Heart right ventricle (tissue), 16 donors: ENCODE results near the gene PDGFRA. TPM values are rescaled to one million over a fixed set of nuclear protein-coding genes. Genes with fewer than 3 reads are reported as not detected.
"Not testable (repeated sequence)": the region's sequence is repeated elsewhere in the genome, so short reads cannot be mapped to it uniquely, and the experiment has no call there.

Source experiments
- ATAC-seq, 8 donors: fragments of 200-7000 bp; cut with Tn5 transposase; one replicate each; pipeline ENCODE4 v1.9.1; 2020; ENCODE audit warnings: mild to moderate bottlenecking in 8 of 8, moderate library complexity in 8 of 8, moderate number of reproducible peaks in 1 of 8
- DNase-seq, 2 donors: peaks; one replicate each; pipeline ENCODE4 v3.0.0-alpha.2; 2020
- H3K27ac ChIP-seq, 10 donors: fragments of 200-600 bp; sonication (generic) in 2 of 10; one replicate each; pipeline versions ENCODE4 v1.5.0 to v1.8.0; 2020 to 2022; ENCODE audit warnings: mild to moderate bottlenecking in 3 of 10
- H3K27me3 ChIP-seq, 7 donors: fragments of 200-600 bp; one replicate each; pipeline ENCODE4 v1.8.0; 2021 to 2022; ENCODE audit warnings: mild to moderate bottlenecking in 2 of 7
- H3K36me3 ChIP-seq, 9 donors: fragments of 200-600 bp; sonication (generic) in 1 of 9; one replicate each; pipeline versions ENCODE4 v1.5.0 to v1.8.0; 2020 to 2022; ENCODE audit warnings: mild to moderate bottlenecking in 2 of 9
- H3K4me1 ChIP-seq, 9 donors: fragments of 200-600 bp; sonication (generic) in 1 of 9; one replicate each; pipeline versions ENCODE4 v1.5.0 to v1.8.0; 2020 to 2022; ENCODE audit warnings: mild to moderate bottlenecking in 4 of 9
- H3K4me3 ChIP-seq, 10 donors: fragments of 200-600 bp; sonication (generic) in 2 of 10; one replicate each; pipeline versions ENCODE4 v1.5.0 to v1.8.0; 2020 to 2022; ENCODE audit warnings: mild to moderate bottlenecking in 7 of 10, moderate library complexity in 2 of 10
- H3K9me3 ChIP-seq, 11 donors: fragments of 200-600 bp in 10 of 11; sonication (generic) in 2 of 11; one replicate each; pipeline versions ENCODE4 v1.5.0 to v1.8.0; 2013 to 2022; ENCODE audit warnings: mild to moderate bottlenecking in 2 of 11, control low read depth in 1 of 11, moderate library complexity in 1 of 11
- WGBS, 2 donors: extraction: QIAGEN DNeasy Blood & Tissue Kit; methylation state at CpG; one replicate each; pipeline ENCODE4 v1.1.7; 2013; ENCODE audit warnings: inconsistent platforms in 1 of 2; 5-methylcytosine and 5-hydroxymethylcytosine counted together
- intact Hi-C, 10 donors: fragments of 100-400 bp; cut with DNase I; formaldehyde crosslinking; loops; one replicate each; pipeline versions ENCODE4 v1.11.1 to v1.14.2; 2022
- polyA plus RNA-seq, 2 donors: library from polyadenylated mRNA; stranded (reverse); fragments of 200-250 nt; gene quantifications; one replicate each; pipeline ENCODE4 v1.2.3, GENCODE V29; 2013
- total RNA-seq, 10 donors: library from RNA; stranded (reverse); fragmentation: NEBNext Ultra II Directional in 3 of 10; extraction: Animal tissue kit (Norgen Biotek cat#: 25700) in 3 of 10; gene quantifications; one replicate each; pipeline versions ENCODE4 v1.2.1 to v1.2.4, GENCODE V29; 2021 to 2023
- TF ChIP-seq, protein P1 (sequence below), 9 donors: fragments of 200-600 bp; sonication (generic) in 2 of 9; IDR thresholded peaks; one replicate each; pipeline versions ENCODE4 v1.5.0 to v1.8.0; 2021 to 2022; ENCODE audit warnings: antibody characterized with exemption in 9 of 9, mild to moderate bottlenecking in 5 of 9, moderate library complexity in 1 of 9
- donor health status: Arrhythmogenic right ventricular cardiomyopathy.
- donor health status: ischemic (EF 13 %, LVEDD 7.1; RV severe dilation, severe dysfunction).
- donor health status: healthy with polysubstance abuse.
- donor health status: DM: no; HTN: yes; CAD: no.
- donor health status: DM: no; HTN: no; CAD: no.
- donor health status: ischemic (EF 25% LVEDD 6.9; RV normal size, moderate dysfunction).
- donor health status: ischemic (EF 25% LVEDD 5.7; RV mildly dilated, moderate dysfunction).
- donor health status: healthy.
- donor health status: DM: yes; HTN: yes; CAD: no.
- donor health status: Ischemic cardiomyopathy.
- donor health status: ischemic (EF 35%, LVEDD 5.7; RV mildly dilated, moderate dysfunction).
- donor health status: nonischemic (EF 11% LVEDD 7.7; RV severe dilation, severe dysfunction).
- donor health status: DM: yes; HTN: yes; CAD: no.
- donor health status: PGD.
- donor health status: ischemic (EF 29% LVEDD 5.4; RV normal size, mild dysfunction).
- donor health status: nonischemic (EF 23%, LVEDD 6.1; RV moderate dilation, normal function).

PDGFRA gene
- total and polyA plus RNA-seq, 12 donors: 6.5 to 57.5 (median 11.6) TPM

DNA sequence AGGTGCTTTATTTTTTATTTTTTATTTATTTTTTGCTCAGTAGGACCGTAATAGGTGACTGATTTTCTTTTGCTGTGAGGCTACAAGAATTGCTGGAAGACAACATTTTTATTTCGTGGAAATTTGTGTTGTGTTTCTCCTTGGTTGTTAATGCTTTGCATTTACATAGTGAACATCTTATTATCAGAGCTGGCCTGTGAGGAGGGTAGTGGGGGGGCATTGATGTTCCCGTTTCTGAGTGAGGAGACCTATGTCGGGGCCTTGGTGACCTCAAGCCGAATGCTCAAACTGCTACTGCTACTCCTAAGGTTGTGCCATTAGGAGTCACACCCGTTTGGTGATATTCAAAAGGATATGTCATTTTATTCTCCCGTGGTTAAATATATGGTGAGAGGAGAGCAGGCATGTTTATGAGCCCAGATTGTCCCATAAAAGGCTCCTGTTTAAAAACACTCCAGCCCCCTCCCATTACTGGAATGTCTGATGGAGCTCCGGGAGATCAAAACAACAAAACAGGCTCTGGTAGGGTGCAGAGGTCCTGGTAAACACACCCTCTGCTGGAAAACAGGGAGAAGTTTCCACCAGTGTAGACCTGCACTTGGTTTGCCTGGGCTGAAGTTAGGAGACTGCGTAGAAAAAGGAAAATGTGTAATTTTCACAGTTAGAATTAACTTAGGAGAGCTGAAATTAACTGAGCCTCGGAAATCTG is 5.6 kb downstream of the PDGFRA start:
- no peak for ATAC-seq
- Histone ChIP-seq H3K27ac (peak overlapping the region in 1 of 10 donors; percentile 65), H3K27me3 (peaks cover 20 to 42% (median 32%) of the 10 kb centered on the region in 7 donors), H3K36me3 (peaks cover 0 to 4% (median 0%) of the 10 kb centered on the region in 9 donors), H3K9me3 (no peaks in the 10 kb centered on the region), H3K4me1 (peaks cover 4 to 60% (median 44%) of the 10 kb centered on the region in 9 donors), H3K4me3 (peak overlapping the region in 8 of 10 donors; percentile 47 to 65 (median 62))
- DNase-seq: no peak
- intact Hi-C loops: loop anchor here (2.0 to 10.0 kb wide), 16 partner anchors 302 to 2002 kb away; partner anchors contain the start of gene FIP1L1 (in 2 of the 10)
- WGBS, 2 donors: 22 to 23% methylated on average over 10 of the region's 10 CpGs
- TF ChIP-seq, protein P1, sequence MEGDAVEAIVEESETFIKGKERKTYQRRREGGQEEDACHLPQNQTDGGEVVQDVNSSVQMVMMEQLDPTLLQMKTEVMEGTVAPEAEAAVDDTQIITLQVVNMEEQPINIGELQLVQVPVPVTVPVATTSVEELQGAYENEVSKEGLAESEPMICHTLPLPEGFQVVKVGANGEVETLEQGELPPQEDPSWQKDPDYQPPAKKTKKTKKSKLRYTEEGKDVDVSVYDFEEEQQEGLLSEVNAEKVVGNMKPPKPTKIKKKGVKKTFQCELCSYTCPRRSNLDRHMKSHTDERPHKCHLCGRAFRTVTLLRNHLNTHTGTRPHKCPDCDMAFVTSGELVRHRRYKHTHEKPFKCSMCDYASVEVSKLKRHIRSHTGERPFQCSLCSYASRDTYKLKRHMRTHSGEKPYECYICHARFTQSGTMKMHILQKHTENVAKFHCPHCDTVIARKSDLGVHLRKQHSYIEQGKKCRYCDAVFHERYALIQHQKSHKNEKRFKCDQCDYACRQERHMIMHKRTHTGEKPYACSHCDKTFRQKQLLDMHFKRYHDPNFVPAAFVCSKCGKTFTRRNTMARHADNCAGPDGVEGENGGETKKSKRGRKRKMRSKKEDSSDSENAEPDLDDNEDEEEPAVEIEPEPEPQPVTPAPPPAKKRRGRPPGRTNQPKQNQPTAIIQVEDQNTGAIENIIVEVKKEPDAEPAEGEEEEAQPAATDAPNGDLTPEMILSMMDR (IDR thresholded peaks at IDR 0.05): peak in 1 of 9 donors; percentile 1

DNA sequence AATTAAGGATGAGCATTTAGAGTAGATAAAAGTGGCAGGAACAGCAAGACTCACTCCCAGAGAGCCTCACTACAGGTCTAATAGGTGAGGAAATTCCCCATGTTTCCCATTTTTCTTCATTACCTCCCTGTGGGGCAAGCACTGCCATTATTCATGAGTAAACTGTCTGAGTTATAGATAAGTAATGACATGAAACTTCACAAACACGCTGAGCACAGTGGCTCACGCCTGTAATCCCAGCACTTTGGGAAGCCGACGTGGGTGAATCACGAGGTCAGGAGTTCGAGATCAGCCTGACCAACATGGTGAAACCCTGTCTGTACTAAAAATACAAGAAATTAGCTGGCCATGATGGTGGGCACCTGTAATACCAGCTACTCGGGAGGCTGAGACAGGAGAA is 7.2 kb downstream of the PDGFRA start:
- DNase-seq, H3K9me3 ChIP-seq, H3K36me3 ChIP-seq, H3K27ac ChIP-seq, ATAC-seq, H3K4me3 ChIP-seq: not testable (repeated sequence)
- WGBS, 2 donors: 83 to 89% methylated on average over 7 of the region's 7 CpGs
- peaks cover 4 to 43% (median 28%) of the 10 kb centered on the region in 9 donors for H3K4me1 ChIP-seq
- intact Hi-C loops: loop anchor here in 7 of 10 donors (10.0 kb wide), 5 partner anchors 532 to 2002 kb away; partner anchors contain the start of gene FIP1L1 (in 1 of the 7)
- peaks cover 12 to 25% (median 15%) of the 10 kb centered on the region in 7 donors for H3K27me3 ChIP-seq

DNA sequence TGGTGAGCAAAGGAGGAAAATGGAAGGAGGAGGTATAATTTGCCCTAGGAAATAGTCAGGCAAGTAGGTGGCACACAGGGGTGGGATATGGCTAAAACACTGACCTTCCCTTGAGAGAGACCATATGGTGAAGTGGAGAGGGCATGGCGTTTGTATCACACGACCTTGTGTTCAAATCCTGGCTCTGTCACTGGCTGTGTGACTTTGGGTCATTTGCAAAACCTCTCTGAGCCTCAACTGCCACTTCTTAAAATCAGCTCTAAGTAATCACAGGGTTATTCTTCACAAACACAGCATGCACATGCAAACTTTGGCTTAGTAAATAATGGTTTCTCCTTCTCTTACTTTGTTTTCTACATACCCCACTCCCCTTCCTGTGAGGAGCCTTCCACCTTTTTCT is 8.7 kb downstream of the PDGFRA start:
- no peak overlapping the region for H3K4me3 ChIP-seq
- peaks cover 0 to 5% (median 0%) of the 10 kb centered on the region in 9 donors for H3K36me3 ChIP-seq
- TF ChIP-seq, protein P1 (IDR thresholded peaks at IDR 0.05): no peak
- peaks cover 0 to 20% (median 6%) of the 10 kb centered on the region in 11 donors for H3K9me3 ChIP-seq
- DNase-seq (no peak), ATAC-seq (no peak)
- intact Hi-C loops: loop anchor here in 7 of 10 donors (10.0 kb wide), 5 partner anchors 533 to 2003 kb away; partner anchors contain the start of gene FIP1L1 (in 1 of the 7)
- WGBS, 2 donors: 74 to 85% methylated on average over 2 of the region's 2 CpGs
- peaks cover 4 to 29% (median 14%) of the 10 kb centered on the region in 9 donors for H3K4me1 ChIP-seq
- H3K27me3 ChIP-seq: peaks cover 0 to 11% (median 2%) of the 10 kb centered on the region in 7 donors
- no peak overlapping the region for H3K27ac ChIP-seq

DNA sequence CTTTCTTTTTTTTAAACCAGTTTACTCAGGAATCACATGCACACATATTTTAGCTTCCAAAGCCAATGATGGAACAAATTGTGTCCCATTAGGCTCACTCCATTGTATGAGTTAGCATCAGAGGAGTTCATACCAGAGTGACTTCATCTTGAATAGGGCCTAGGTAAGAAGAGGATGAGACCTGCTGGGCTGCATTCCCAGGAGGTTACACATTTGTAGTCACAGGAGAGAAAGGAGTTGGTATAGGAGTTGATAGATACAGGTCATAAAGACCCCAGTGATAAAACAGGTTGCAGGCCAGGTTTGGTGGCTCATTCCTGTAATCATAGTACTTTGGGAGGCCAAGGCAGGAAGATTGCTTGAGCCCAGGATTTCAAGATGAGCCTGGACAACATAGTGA is 9.3 kb downstream of the PDGFRA start:
- intact Hi-C loops: loop anchor here in 7 of 10 donors (10.0 kb wide), 5 partner anchors 534 to 2004 kb away; partner anchors contain the start of gene FIP1L1 (in 1 of the 7)

DNA sequence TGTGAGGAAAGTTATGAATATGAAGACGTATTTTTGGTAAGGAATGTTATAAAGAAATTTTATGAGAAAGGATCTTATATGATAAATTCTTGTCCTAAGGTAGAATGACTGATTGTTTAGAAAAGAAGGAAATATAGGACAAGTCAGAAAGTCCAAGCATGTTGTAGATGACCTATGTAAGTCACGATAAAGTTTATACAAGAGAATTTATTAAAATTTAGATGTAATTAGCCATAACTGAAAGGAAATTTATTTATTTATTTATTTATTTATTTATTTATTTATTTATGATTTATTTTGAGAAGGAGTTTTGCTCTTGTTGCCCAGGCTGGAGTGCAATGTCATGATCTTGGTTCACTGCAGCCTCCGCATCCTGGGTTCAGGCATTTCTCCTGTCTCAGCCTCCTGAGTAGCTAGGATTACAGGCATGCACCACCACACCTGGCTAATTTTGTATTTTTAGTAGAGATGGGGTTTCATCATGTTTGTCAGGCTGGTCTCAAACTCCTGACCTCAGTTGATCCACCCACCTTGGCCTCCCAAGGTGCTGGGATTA is 12.3 kb downstream of the PDGFRA start:
- intact Hi-C loops, H3K4me3 ChIP-seq, H3K4me1 ChIP-seq, ATAC-seq, H3K27me3 ChIP-seq, H3K27ac ChIP-seq, H3K36me3 ChIP-seq, DNase-seq: not testable (repeated sequence)
- H3K9me3 ChIP-seq: peaks cover 0 to 31% (median 6%) of the 10 kb centered on the region in 11 donors
- 84 to 97% methylated on average over 3 of the region's 3 CpGs for WGBS, 2 donors

More for the DNA sequence above, 9.3 kb downstream of the PDGFRA start:
- no peak overlapping the region for H3K27ac ChIP-seq
- ATAC-seq: no peak
- DNase-seq: no peak
- peaks cover 0 to 26% (median 6%) of the 10 kb centered on the region in 11 donors for H3K9me3 ChIP-seq
- H3K27me3 ChIP-seq: peaks cover 0 to 6% (median 0%) of the 10 kb centered on the region in 7 donors
- peaks cover 4 to 23% (median 10%) of the 10 kb centered on the region in 9 donors for H3K4me1 ChIP-seq
- no peak overlapping the region for H3K4me3 ChIP-seq
- H3K36me3 ChIP-seq: peaks cover 0 to 5% (median 0%) of the 10 kb centered on the region in 9 donors
- TF ChIP-seq, protein P1 (IDR thresholded peaks at IDR 0.05): no peak

DNA sequence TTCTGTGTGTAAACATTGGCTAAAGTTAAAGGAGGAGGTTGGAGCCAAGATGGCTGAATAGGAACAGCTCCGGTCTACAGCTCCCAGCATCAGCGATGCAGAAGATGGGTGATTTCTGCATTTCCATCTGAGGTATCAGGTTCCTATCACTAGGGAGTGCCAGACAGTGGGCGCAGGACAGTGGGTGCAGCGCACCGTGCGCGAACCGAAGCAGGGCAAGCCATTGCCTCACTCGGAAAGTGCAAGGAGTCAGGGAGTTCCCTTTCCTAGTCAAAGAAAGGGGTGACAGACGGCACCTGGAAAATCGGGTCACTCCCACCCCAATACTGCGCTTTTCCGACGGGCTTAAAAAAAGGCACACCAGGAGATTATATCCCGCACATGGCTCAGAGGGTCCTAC is 14.4 kb downstream of the PDGFRA start:
- DNase-seq, H3K27me3 ChIP-seq, H3K4me3 ChIP-seq, intact Hi-C loops, H3K4me1 ChIP-seq, H3K27ac ChIP-seq, H3K36me3 ChIP-seq, ATAC-seq: not testable (repeated sequence)
- 96 to 98% methylated on average over 15 of the region's 15 CpGs for WGBS, 2 donors
- H3K9me3 ChIP-seq: peaks cover 0 to 33% (median 6%) of the 10 kb centered on the region in 11 donors

DNA sequence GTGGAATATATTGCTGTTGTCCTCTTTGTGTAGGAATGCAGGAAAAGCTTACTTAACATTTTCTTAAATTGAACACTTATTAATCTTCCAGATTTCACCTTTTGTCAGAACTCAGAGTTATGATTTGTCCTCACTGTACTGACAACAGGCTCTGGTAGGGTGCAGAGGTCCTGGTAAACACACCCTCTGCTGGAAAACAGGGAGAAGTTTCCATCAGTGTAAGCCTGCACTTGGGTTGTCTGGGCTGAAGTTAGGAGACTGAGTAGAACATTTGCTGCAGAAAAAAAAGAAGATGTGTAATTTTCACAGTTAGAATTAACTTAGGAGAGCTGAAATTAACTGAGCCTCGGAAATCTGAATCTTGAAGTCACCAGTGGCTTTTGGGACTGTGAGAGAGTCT is 23.2 kb downstream of the PDGFRA start:
- WGBS, 2 donors: 59 to 64% methylated on average over 1 of the region's 1 CpG
- H3K36me3 ChIP-seq, H3K4me3 ChIP-seq, intact Hi-C loops, H3K27me3 ChIP-seq, DNase-seq, ATAC-seq, H3K27ac ChIP-seq: not testable (repeated sequence)
- Histone ChIP-seq H3K4me1 (peaks cover 0 to 21% (median 0%) of the 10 kb centered on the region in 9 donors), H3K9me3 (peaks cover 0 to 30% (median 0%) of the 10 kb centered on the region in 11 donors)
